Pancreas (tissue), 10 donors: ENCODE measurements around the gene ZNF790. TPM values are rescaled to one million over a fixed set of nuclear protein-coding genes. Genes with fewer than 3 reads are reported as not detected.

Experiments
- ATAC-seq, 4 donors: fragments of 200-7000 bp; cut with Tn5 transposase; one replicate each; pipeline versions ENCODE4 v1.8.0 to v1.9.1; 2020; ENCODE audit warnings: mild to moderate bottlenecking in 4 of 4, moderate library complexity in 4 of 4
- DNase-seq, 6 donors: peaks; one replicate each; pipeline ENCODE4 v3.0.0-alpha.2; 2020
- FAIRE-seq: peaks from 2 replicates; lab custom pipeline; 2012; peaks lifted over from hg19 to GRCh38; lab: Jason Lieb, UNC
- H3K27ac ChIP-seq, 4 donors: fragments of 200-600 bp; sonication (generic); 1 replicate in 3 of 4; 2 replicates in 1 of 4; pipeline versions ENCODE4 v1.5.0 to v1.8.0; 2020
- H3K27me3 ChIP-seq, 4 donors: fragments of 200-600 bp; one replicate each; pipeline ENCODE4 v1.8.0; 2021
- H3K36me3 ChIP-seq, 3 donors: fragments of 200-600 bp; sonication (generic) in 1 of 3; one replicate each; pipeline versions ENCODE4 v1.5.0 to v1.8.0; 2020 to 2021
- H3K4me1 ChIP-seq, 3 donors: fragments of 200-600 bp; one replicate each; pipeline ENCODE4 v1.8.0; 2021
- H3K4me3 ChIP-seq, 4 donors: fragments of 200-600 bp; sonication (generic) in 2 of 4; one replicate each; pipeline versions ENCODE4 v1.5.0 to v1.8.0; 2020 to 2021
- H3K9me3 ChIP-seq, 4 donors: fragments of 200-600 bp; one replicate each; pipeline ENCODE4 v1.8.0; 2021
- CTCF ChIP-seq, 4 donors: fragments of 200-600 bp; sonication (generic) in 3 of 4; IDR thresholded peaks; one replicate each; pipeline versions ENCODE4 v1.5.0 to v1.8.0; 2021; ENCODE audit warnings: antibody characterized with exemption in 4 of 4
- WGBS, 2 donors: extraction: QIAGEN DNeasy Blood & Tissue Kit; methylation state at CpG; one replicate each; pipeline ENCODE4 v1.1.7; 2013; 5-methylcytosine and 5-hydroxymethylcytosine counted together
- intact Hi-C, 3 donors: fragments of 100-400 bp; cut with DNase I; formaldehyde crosslinking; loops; one replicate each; pipeline versions ENCODE4 v1.11.1 to v1.14.2; 2022
- polyA plus RNA-seq, 2 donors: library from polyadenylated mRNA; stranded (reverse); fragments of 200-250 nt; gene quantifications; one replicate each; pipeline ENCODE4 v1.2.3, GENCODE V29; 2013
- total RNA-seq, 6 donors: library from RNA; stranded (reverse); fragmentation: NEBNext Ultra II Directional in 4 of 6; extraction: Animal tissue kit (Norgen Biotek cat#: 25700) in 4 of 6; gene quantifications; one replicate each; pipeline versions ENCODE4 v1.2.1 to v1.2.4, GENCODE V29; 2021 to 2023
- donor health status: healthy with polysubstance abuse.
- donor health status: DM: no; HTN: no; CAD: no; lungs with moderate emphysema.
- donor health status: DM: no; HTN: no; CAD: no.
- donor health status: control.
- donor health status: control.
- donor health status: Bipolar disorder and iron deficiency.
- donor health status: DM: yes; HTN: yes; CAD: no.
- donor health status: DM: no; HTN: no; CAD: no.
- donor health status: DM: no; HTN: no; CAD: no.
- donor health status: DM: yes; HTN: yes; CAD: no.

Gene ZNF790
- total and polyA plus RNA-seq, 8 donors: 2.0 to 5.1 (median 2.9) TPM

GRCh38 chr19:36833430-36833829 lies 4.8 kb downstream of the ZNF790 start:
- H3K27me3 ChIP-seq: no peaks in the 10 kb centered on the region
- ATAC-seq: no peak
- no peak overlapping the region for H3K27ac ChIP-seq
- H3K4me1 ChIP-seq: peaks cover 0 to 7% (median 0%) of the 10 kb centered on the region in 3 donors
- TF ChIP-seq CTCF (IDR thresholded peaks at IDR 0.05): no peak
- FAIRE-seq: no peak
- no peak for DNase-seq
- peaks cover 0 to 14% (median 0%) of the 10 kb centered on the region in 3 donors for H3K36me3 ChIP-seq
- intact Hi-C loops: no loop called here
- WGBS, 2 donors: 98% methylated on average over 2 of the region's 2 CpGs
- no peak overlapping the region for H3K4me3 ChIP-seq
- peaks cover 0 to 14% (median 2%) of the 10 kb centered on the region in 4 donors for H3K9me3 ChIP-seq

- DNase-seq: no peak
- H3K4me3 ChIP-seq: no peak overlapping the region
- no peaks in the 10 kb centered on the region for H3K4me1 ChIP-seq
- peaks cover 0 to 28% (median 14%) of the 10 kb centered on the region in 4 donors for H3K9me3 ChIP-seq
- no peak for ATAC-seq
- intact Hi-C loops: no loop called here
- H3K27me3 ChIP-seq: no peaks in the 10 kb centered on the region
- H3K27ac ChIP-seq: no peak overlapping the region
- FAIRE-seq: no peak
- peaks cover 0 to 64% (median 18%) of the 10 kb centered on the region in 3 donors for H3K36me3 ChIP-seq
- 97 to 99% methylated on average over 5 of the region's 5 CpGs for WGBS, 2 donors
- TF ChIP-seq CTCF (IDR thresholded peaks at IDR 0.05): no peak
These were observed 16.4 kb downstream of the ZNF790 start for GRCh38 chr19:36821758-36822157.

- DNase-seq: no peak
- no peak for TF ChIP-seq CTCF (IDR thresholded peaks at IDR 0.05)
- intact Hi-C loops: no loop called here
- Histone ChIP-seq H3K27ac (no peak overlapping the region), H3K27me3 (no peaks in the 10 kb centered on the region), H3K4me1 (no peaks in the 10 kb centered on the region), H3K9me3 (peaks cover 0 to 26% (median 14%) of the 10 kb centered on the region in 4 donors), H3K36me3 (peaks cover 0 to 51% (median 9%) of the 10 kb centered on the region in 3 donors), H3K4me3 (no peak overlapping the region)
- no peak for ATAC-seq
- WGBS, 2 donors: 96 to 99% methylated on average over 7 of the region's 7 CpGs
- no peak for FAIRE-seq
These were observed 19.0 kb downstream of the ZNF790 start for GRCh38 chr19:36819130-36819630.

- DNase-seq (no peak), FAIRE-seq (no peak), ATAC-seq (no peak)
- Histone ChIP-seq H3K27me3 (no peaks in the 10 kb centered on the region), H3K9me3 (peaks cover 0 to 7% (median 0%) of the 10 kb centered on the region in 4 donors), H3K27ac (no peak overlapping the region), H3K36me3 (peaks cover 0 to 8% (median 5%) of the 10 kb centered on the region in 3 donors), H3K4me3 (no peak overlapping the region), H3K4me1 (no peaks in the 10 kb centered on the region)
- TF ChIP-seq CTCF (IDR thresholded peaks at IDR 0.05): no peak
- intact Hi-C loops: no loop called here
These were observed 31.2 kb downstream of the ZNF790 start for GRCh38 chr19:36807029-36807428.

- no peak for ATAC-seq
These were observed 32.8 kb downstream of the ZNF790 start for GRCh38 chr19:36805364-36805763.

More at GRCh38 chr19:36805364-36805763, 32.8 kb downstream of the ZNF790 start:
- DNase-seq (no peak), FAIRE-seq (no peak)
- H3K9me3 ChIP-seq: no peaks in the 10 kb centered on the region
- H3K27me3 ChIP-seq: no peaks in the 10 kb centered on the region
- H3K4me1 ChIP-seq: no peaks in the 10 kb centered on the region
- H3K27ac ChIP-seq: no peak overlapping the region
- peaks cover 0 to 17% (median 5%) of the 10 kb centered on the region in 3 donors for H3K36me3 ChIP-seq
- intact Hi-C loops: no loop called here
- no peak overlapping the region for H3K4me3 ChIP-seq
- WGBS, 2 donors: 92 to 98% methylated on average over 1 of the region's 1 CpG
- TF ChIP-seq CTCF (IDR thresholded peaks at IDR 0.05): peak in 1 of 4 donors; percentile 16
